Small intestine (tissue), 16 donors: ENCODE data around the gene ZNF44. TPM values are rescaled to one million over a fixed set of nuclear protein-coding genes. Genes with fewer than 3 reads are reported as not detected.

ENCODE experiments used
- DNase-seq, 2 donors: peaks; one replicate each; pipeline versions ENCODE4 v3.0.0 to v3.0.0-alpha.2; 2013
- FAIRE-seq: peaks from 2 replicates; lab custom pipeline; 2012; peaks lifted over from hg19 to GRCh38; lab: Jason Lieb, UNC
- H3K27ac ChIP-seq, 3 donors: one replicate each; pipeline ENCODE4 v1.5.1; 2013; ENCODE audit warnings: low read length in 2 of 3, mild to moderate bottlenecking in 2 of 3, control low read depth in 1 of 3, inconsistent platforms in 1 of 3, low read depth in 1 of 3, moderate library complexity in 1 of 3
- H3K27me3 ChIP-seq, 3 donors: one replicate each; pipeline ENCODE4 v1.6.1; 2013; ENCODE audit warnings: low read length in 3 of 3, inconsistent platforms in 1 of 3; ENCODE audit not compliant: control insufficient read depth in 3 of 3, insufficient read depth in 3 of 3
- H3K36me3 ChIP-seq, 3 donors: one replicate each; pipeline ENCODE4 v1.6.1; 2013; ENCODE audit warnings: low read length in 3 of 3, inconsistent platforms in 1 of 3, low read depth in 1 of 3, mild to moderate bottlenecking in 1 of 3, moderate library complexity in 1 of 3; ENCODE audit not compliant: control insufficient read depth in 3 of 3, insufficient read depth in 2 of 3
- H3K4me1 ChIP-seq, 3 donors: one replicate each; pipeline ENCODE4 v1.6.1; 2013; ENCODE audit warnings: low read length in 2 of 3, inconsistent platforms in 1 of 3, low read depth in 1 of 3, mild to moderate bottlenecking in 1 of 3, moderate library complexity in 1 of 3; ENCODE audit not compliant: control insufficient read depth in 3 of 3, insufficient read depth in 2 of 3
- H3K4me3 ChIP-seq, 3 donors: one replicate each; pipeline ENCODE4 v1.5.1; 2013; ENCODE audit warnings: low read length in 3 of 3, control low read depth in 1 of 3, inconsistent platforms in 1 of 3, low read depth in 1 of 3, mild to moderate bottlenecking in 1 of 3, moderate library complexity in 1 of 3
- H3K9me3 ChIP-seq, 2 donors: one replicate each; pipeline ENCODE4 v1.6.1; 2013; ENCODE audit warnings: low read depth in 1 of 2, low read length in 1 of 2; ENCODE audit not compliant: control insufficient read depth in 2 of 2, insufficient read depth in 1 of 2
- WGBS, 3 donors: extraction: QIAGEN DNeasy Blood & Tissue Kit; methylation state at CpG; one replicate each; pipeline ENCODE4 v1.1.7; 2013; 5-methylcytosine and 5-hydroxymethylcytosine counted together
- long read RNA-seq, 10 donors: transcript quantifications; one replicate each; lab custom pipeline, GENCODE V29; 2026
- polyA plus RNA-seq, 4 donors: library from polyadenylated mRNA; stranded (reverse) in 3 of 4; unstranded in 1 of 4; fragments of 200-250 nt in 3 of 4; fragments of 120-200 nt in 1 of 4; gene quantifications; one replicate each; pipeline versions ENCODE4 v1.2.1 to v1.2.3, GENCODE V29; 2013
- donor health status: healthy with polysubstance abuse.
- donor health status: control.
- donor health status: control.
- donor health status: Bipolar disorder and iron deficiency.
- donor health status: healthy.

Gene ZNF44
- polyA plus RNA-seq: 10 to 100 TPM in 2 of 4 donors, 1 to 10 TPM in 2; 6.4 to 15.6 (median 11.8) TPM
- long read RNA-seq, donor 1: 0 reads
- long read RNA-seq, donor 2, partial matches to known transcripts: 0 of 1 reads
- long read RNA-seq, donor 2, other reads (novel, unspliced or antisense): 0 of 1 reads
- long read RNA-seq, donor 3, partial matches to known transcripts: 0 of 3 reads
- long read RNA-seq, donor 3, other reads (novel, unspliced or antisense): 0 of 3 reads
- long read RNA-seq, donor 4: 0 reads
- long read RNA-seq, donor 5: 0 reads
- long read RNA-seq, donor 6, partial matches to known transcripts: 0 of 1 reads
- long read RNA-seq, donor 6, other reads (novel, unspliced or antisense): 0 of 1 reads
- long read RNA-seq, donor 7, partial matches to known transcripts: 0 of 2 reads
- long read RNA-seq, donor 7, other reads (novel, unspliced or antisense): 0 of 2 reads
- long read RNA-seq, donor 8: 0 reads
- long read RNA-seq, donor 9: 0 reads
- long read RNA-seq, donor 10, partial matches to known transcripts: 0 of 1 reads
- long read RNA-seq, donor 10, other reads (novel, unspliced or antisense): 0 of 1 reads

DNA sequence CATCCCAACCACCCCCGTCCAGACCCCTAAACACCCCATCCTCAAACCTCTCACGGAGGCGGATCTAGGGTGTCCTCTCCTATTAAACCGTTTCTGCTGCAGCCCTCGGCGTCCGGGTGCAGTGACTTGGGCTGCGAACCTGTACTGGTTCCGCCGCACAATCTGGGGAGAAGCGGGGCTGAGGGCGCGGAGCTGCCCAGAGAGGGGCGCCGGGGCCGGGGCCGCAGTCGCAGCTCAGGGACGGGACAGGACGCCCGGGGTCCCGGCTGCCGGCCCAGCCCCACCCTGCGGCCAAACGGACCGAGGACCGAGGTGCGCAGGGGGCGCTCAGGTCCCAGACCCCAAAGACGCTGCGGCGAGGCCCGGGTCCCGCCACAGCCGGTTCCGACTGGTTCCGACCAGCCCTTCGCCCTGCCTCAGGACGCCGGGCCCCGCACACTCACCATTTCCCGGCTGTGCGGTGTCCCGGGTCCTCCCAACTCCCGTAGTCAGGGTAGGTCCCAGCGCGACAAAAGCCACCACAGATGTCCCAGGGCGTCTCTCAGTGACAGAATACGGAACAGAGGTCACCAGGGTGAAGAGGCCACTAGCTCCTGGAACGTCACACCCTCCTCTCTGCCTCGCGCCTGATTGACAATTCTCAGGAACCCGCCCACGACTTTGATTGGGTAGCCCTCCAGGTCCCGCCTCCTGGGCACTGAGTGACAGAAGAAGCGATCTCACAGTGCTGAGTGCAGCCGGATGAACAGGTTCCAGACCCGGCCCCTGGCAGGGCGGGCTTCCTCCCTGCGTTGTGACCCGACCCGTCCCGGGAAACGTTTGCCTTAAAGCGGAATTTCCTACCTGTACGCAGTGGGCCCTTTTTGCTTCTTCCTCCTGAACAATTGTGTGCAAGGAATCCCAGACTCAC lies at the start of gene ZNF44:
TSS of gene ZNF44 (minus strand) at position 635 of the 910 bp plus-strand sequence. CDS start at position 446, 189 bp downstream.
- Histone ChIP-seq H3K27ac (peak within 1 kb of the TSS; percentile 95 to 98 (median 98)), H3K9me3 (no peaks in the 10 kb centered on the region), H3K4me3 (peak within 1 kb of the TSS; percentile 89 to 98 (median 94)), H3K36me3 (peaks cover 0 to 15% (median 2%) of the 10 kb centered on the region in 3 donors), H3K4me1 (peaks cover 3 to 11% (median 4%) of the 10 kb centered on the region in 3 donors), H3K27me3 (no peaks in the 10 kb centered on the region)
- DNase-seq (peak; percentile 99 to 100), FAIRE-seq (no peak)
- WGBS, 3 donors: 0 to 1% (median 1%) methylated on average over 59 to 66 of the region's 66 CpGs

DNA sequence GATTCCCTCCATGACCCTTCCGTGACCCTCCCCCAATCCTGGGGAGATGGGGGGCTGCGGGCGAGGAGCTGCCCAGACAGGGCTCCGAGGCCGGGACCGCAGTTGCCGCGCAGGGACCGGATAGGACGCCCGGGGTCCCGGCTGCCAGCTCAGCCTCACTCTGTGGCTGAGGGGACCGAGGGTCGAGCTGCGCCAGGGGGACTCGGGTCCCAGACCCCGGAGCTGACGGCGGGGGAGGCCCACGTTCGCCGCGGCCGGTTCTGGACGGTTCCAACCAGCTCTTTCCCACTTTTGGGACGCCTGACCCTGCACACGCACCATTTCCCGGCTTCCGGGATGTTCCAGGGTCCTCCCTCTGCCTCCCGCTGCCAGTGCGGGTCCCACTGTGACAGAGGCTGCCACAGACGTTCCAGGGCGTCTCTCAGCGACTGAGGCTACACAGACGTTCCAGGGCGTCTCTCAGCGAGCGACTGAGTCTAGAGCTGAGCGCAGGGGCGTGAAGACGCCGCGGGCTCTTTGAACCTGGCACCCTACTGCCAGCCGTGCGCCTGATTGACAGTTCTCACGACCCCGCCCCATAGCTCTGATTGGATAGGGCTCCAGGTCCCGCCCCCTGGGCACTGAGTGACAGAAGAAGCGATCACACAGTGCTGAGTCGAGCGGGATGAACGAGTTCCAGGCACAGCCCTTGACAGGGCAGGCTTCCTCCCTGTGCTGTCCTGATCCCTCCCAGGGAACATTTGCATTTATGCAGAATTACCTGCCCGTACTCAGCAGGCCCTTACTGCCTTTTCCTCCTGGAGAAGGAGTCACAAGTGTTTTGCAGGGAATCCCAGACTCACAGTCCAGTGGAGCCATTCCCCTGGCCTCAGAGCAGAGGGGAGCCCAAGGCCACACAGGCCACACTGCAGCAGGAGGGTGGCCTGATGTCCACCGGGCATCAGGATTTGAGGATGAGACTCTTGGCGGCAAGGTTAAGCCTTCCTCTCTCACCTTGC lies 38.8 kb upstream of the ZNF44 start, which contains the start of gene ZNF563:
TSS of gene ZNF563 (minus strand) at position 472 of the 998 bp plus-strand sequence. CDS start at position 321, 151 bp downstream.
- no peaks in the 10 kb centered on the region for H3K36me3 ChIP-seq
- no peaks in the 10 kb centered on the region for H3K27me3 ChIP-seq
- H3K27ac ChIP-seq: peak within 1 kb of the TSS; percentile 80 to 89 (median 87)
- FAIRE-seq (no peak), DNase-seq (peak; percentile 98 to 99)
- 1% methylated on average over 49 to 55 of the region's 55 CpGs for WGBS, 3 donors
- no peaks in the 10 kb centered on the region for H3K9me3 ChIP-seq
- peak within 1 kb of the TSS; percentile 64 to 76 (median 69) for H3K4me3 ChIP-seq
- H3K4me1 ChIP-seq: peaks cover 0 to 20% (median 4%) of the 10 kb centered on the region in 3 donors

DNA sequence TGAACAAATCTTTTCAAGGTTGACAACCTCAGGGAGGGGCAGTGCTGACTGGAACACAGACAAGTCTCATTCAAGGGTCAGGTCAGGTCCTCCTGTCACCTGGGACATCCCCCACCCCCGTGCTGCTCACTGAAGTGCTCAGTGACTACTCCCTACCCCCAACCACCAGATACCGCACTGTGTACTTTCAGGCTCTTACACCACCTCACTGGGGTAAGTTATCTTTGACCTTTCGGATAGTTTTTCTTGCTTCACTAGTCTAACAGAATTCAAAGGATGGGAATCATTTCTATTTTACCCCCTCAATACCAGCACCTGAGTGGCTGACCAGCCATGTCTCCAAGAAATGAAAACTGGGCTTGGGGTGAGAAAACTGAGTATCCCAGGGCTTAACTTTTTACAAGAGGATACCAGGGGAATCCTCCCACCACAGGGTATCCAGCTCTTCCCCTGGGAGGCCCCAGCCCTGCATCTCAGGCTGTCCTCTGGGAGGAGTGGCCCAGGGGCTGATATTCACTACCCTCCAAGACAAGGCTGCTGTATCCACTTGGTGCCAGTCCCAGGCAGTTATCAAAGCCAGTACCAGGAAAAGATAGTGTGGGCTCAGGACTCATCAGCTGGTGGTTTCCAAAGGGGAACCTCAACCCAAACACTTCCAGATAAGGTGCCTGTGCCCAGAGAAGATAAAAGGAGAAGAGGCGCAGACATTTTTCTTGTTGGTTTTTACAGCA lies 36.7 kb upstream of the ZNF44 start:
- 37 to 62% (median 51%) methylated on average over 4 of the region's 4 CpGs for WGBS, 3 donors
- H3K27me3 ChIP-seq: no peaks in the 10 kb centered on the region
- H3K4me3 ChIP-seq: peak overlapping the region in 1 of 3 donors; percentile 1
- DNase-seq (peak in 1 of 2 donors; percentile 59), FAIRE-seq (no peak)
- H3K4me1 ChIP-seq: peaks cover 0 to 20% (median 4%) of the 10 kb centered on the region in 3 donors
- no peak overlapping the region for H3K27ac ChIP-seq
- H3K36me3 ChIP-seq: no peaks in the 10 kb centered on the region
- no peaks in the 10 kb centered on the region for H3K9me3 ChIP-seq

DNA sequence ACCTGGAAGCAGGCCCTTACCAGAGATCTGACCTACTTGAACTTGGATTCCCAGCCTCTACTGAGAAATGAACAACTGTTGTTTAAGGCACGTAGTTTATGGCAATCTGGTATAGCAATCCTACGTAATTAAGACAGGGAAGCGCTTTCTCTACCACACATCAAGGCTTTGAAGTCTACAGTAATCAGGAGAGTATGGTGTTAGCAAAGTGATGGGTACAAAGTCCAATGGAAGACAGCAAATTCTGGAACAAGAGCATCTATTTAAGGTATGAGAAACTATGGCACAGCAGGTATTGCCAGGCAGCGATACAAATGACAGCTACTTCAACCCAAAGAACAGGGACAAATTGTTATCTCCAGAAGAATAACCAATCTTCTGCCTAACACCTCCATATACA lies 35.7 kb upstream of the ZNF44 start:
- no peak overlapping the region for H3K27ac ChIP-seq
- H3K9me3 ChIP-seq: no peaks in the 10 kb centered on the region
- H3K27me3 ChIP-seq: no peaks in the 10 kb centered on the region
- FAIRE-seq: no peak
- H3K36me3 ChIP-seq: no peaks in the 10 kb centered on the region
- peak; percentile 35 to 59 for DNase-seq
- H3K4me1 ChIP-seq: peaks cover 0 to 20% (median 4%) of the 10 kb centered on the region in 3 donors
- H3K4me3 ChIP-seq: no peak overlapping the region
- WGBS, 3 donors: 15 to 77% (median 45%) methylated on average over 4 of the region's 4 CpGs

DNA sequence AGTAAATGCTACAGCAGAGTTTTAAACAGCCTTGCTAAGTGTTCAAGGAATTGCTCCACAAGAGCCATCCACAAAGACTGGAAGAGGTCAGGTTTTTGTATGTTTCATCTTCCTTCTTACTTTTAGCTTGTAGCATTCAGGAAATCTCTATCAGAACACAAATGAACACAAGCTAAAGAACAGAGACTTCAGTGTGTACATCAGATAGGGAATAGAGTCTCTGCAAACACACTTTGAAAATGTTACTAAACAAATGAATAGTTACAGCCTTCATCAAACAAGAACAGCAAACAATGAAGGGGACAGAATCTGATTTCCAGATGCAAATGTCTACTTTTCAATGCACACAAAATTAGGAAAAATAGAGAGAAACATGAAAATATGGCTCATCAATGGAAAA lies 31.0 kb upstream of the ZNF44 start:
- FAIRE-seq (no peak), DNase-seq (no peak)
- Histone ChIP-seq H3K4me3 (no peak overlapping the region), H3K27me3 (no peaks in the 10 kb centered on the region), H3K9me3 (peaks cover 0 to 8% of the 10 kb centered on the region in 2 donors), H3K36me3 (peaks cover 0 to 7% (median 0%) of the 10 kb centered on the region in 3 donors), H3K4me1 (no peaks in the 10 kb centered on the region), H3K27ac (no peak overlapping the region)

DNA sequence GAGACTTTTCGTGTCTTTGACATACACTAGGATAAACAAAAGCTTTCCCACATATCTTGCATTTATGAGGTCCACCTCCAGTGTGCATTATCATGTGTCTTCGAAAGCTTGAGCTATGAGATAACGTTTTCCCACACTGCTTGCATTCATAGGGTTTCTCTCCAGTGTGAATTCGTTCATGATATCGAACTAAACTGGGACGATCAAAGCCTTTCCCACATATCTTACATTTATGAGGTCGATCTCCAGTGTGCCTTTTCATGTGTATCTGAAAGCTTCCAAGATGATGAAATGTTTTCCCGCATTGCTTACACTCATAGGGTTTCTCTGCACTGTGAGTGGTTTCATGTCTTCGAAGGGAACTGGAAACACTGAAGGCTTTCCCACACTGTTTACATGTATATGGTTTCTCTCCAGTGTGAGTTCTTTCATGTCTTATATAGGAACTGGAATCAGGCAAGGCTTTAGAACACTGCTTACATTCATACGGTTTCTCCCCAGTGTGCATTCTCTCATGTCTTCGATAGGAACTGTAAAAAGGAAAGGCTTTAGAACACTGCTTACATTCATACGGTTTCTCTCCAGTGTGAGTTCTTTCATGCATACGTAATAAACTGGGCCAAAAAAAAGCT lies 24.2 kb upstream of the ZNF44 start:
- H3K4me1 ChIP-seq: no peaks in the 10 kb centered on the region
- no peak overlapping the region for H3K27ac ChIP-seq
- no peak overlapping the region for H3K4me3 ChIP-seq
- WGBS, 3 donors: 96 to 97% (median 97%) methylated on average over 13 of the region's 13 CpGs
- no peaks in the 10 kb centered on the region for H3K27me3 ChIP-seq
- DNase-seq: no peak
- FAIRE-seq: no peak
- peaks cover 0 to 32% of the 10 kb centered on the region in 2 donors for H3K9me3 ChIP-seq
- peaks cover 5 to 19% (median 10%) of the 10 kb centered on the region in 3 donors for H3K36me3 ChIP-seq
